ENCODE results near the gene ATG4C.

Gene ATG4C

GRCh38 chr1:62833529-62833928 is 49.6 kb downstream of the ATG4C start:
- no peak overlapping the region for H3K4me3 ChIP-seq (IDR thresholded peaks at IDR 0.05; ENCODE audit: insufficient read depth, low read depth, low read length)
- H2AFZ ChIP-seq (ENCODE audit: low read depth): no peak overlapping the region
- no peaks in the 10 kb centered on the region for H3K79me2 ChIP-seq (ENCODE audit: insufficient read depth, low read depth)
- no peak overlapping the region for H3K27ac ChIP-seq
- H3K4me2 ChIP-seq: no peak overlapping the region
- no peak overlapping the region for H3K9ac ChIP-seq
- no peaks in the 10 kb centered on the region for H3K27me3 ChIP-seq (ENCODE audit: insufficient read depth, low read depth)
- peaks cover 22% of the 10 kb centered on the region for H3K4me1 ChIP-seq (ENCODE audit: low read depth, poor library complexity, severe bottlenecking)
- TF ChIP-seq CTCF (conservative IDR thresholded peaks at IDR 0.05; ENCODE audit: low read depth, low read length): no peak
- H3K36me3 ChIP-seq (ENCODE audit: insufficient read depth): no peaks in the 10 kb centered on the region
- no peaks in the 10 kb centered on the region for H4K20me1 ChIP-seq (ENCODE audit: insufficient read depth)

GRCh38 chr1:62834400-62834961 is 50.5 kb downstream of the ATG4C start:
- Histone ChIP-seq H3K36me3 (ENCODE audit: insufficient read depth) (no peaks in the 10 kb centered on the region), H3K9ac (no peak overlapping the region), H3K4me2 (no peak overlapping the region), H3K4me3 (IDR thresholded peaks at IDR 0.05; ENCODE audit: insufficient read depth, low read depth, low read length) (no peak overlapping the region), H2AFZ (ENCODE audit: low read depth) (no peak overlapping the region), H3K79me2 (ENCODE audit: insufficient read depth, low read depth) (no peaks in the 10 kb centered on the region), H3K4me1 (ENCODE audit: low read depth, poor library complexity, severe bottlenecking) (peaks cover 22% of the 10 kb centered on the region), H4K20me1 (ENCODE audit: insufficient read depth) (no peaks in the 10 kb centered on the region), H3K27me3 (ENCODE audit: insufficient read depth, low read depth) (no peaks in the 10 kb centered on the region), H3K27ac (no peak overlapping the region)
- no peak for TF ChIP-seq CTCF (conservative IDR thresholded peaks at IDR 0.05; ENCODE audit: low read depth, low read length)

- no peak overlapping the region for H3K4me3 ChIP-seq (IDR thresholded peaks at IDR 0.05; ENCODE audit: insufficient read depth, low read depth, low read length)
- 0 out of 2 replicates have a peak overlapping the region, but pooled peaks have one; percentile 18 for H3K27ac ChIP-seq
- H3K9ac ChIP-seq: no peak overlapping the region
- no peaks in the 10 kb centered on the region for H3K36me3 ChIP-seq (ENCODE audit: insufficient read depth)
- H3K79me2 ChIP-seq (ENCODE audit: insufficient read depth, low read depth): no peaks in the 10 kb centered on the region
- H2AFZ ChIP-seq (ENCODE audit: low read depth): no peak overlapping the region
- TF ChIP-seq CTCF (conservative IDR thresholded peaks at IDR 0.05; ENCODE audit: low read depth, low read length): no peak
- H3K27me3 ChIP-seq (ENCODE audit: insufficient read depth, low read depth): no peaks in the 10 kb centered on the region
- H4K20me1 ChIP-seq (ENCODE audit: insufficient read depth): no peaks in the 10 kb centered on the region
- peak overlapping the region; percentile 14 for H3K4me2 ChIP-seq
- peaks cover 22% of the 10 kb centered on the region for H3K4me1 ChIP-seq (ENCODE audit: low read depth, poor library complexity, severe bottlenecking)
These were observed 53.1 kb downstream of the ATG4C start for GRCh38 chr1:62836856-62837540.

DNA sequence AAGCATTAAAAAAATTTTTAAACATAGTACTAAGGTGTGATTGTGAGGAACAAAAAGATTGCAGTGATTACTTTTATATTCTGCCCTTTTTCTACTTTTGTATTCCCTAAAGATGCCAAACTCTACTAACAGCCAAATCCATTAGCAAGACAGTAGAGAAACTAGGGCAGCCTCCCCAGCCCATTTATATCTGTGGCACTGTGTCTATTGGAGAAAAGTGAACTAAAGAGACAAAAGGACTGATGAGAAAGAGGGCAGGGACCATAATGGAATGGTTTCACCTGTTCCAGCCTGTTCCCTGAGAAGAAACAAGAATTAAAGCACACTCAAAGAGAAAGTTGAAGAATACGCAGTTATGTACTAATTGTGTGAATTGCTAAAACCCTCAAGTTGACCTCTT is 56.6 kb downstream of the ATG4C start:
- H3K4me3 ChIP-seq (IDR thresholded peaks at IDR 0.05; ENCODE audit: insufficient read depth, low read depth, low read length): no peak overlapping the region
- no peaks in the 10 kb centered on the region for H3K27me3 ChIP-seq (ENCODE audit: insufficient read depth, low read depth)
- no peak for TF ChIP-seq CTCF (conservative IDR thresholded peaks at IDR 0.05; ENCODE audit: low read depth, low read length)

More for the DNA sequence above, 56.6 kb downstream of the ATG4C start:
- H3K27ac ChIP-seq: no peak overlapping the region
- no peak overlapping the region for H3K4me2 ChIP-seq
- H3K36me3 ChIP-seq (ENCODE audit: insufficient read depth): no peaks in the 10 kb centered on the region
- H3K9ac ChIP-seq: no peak overlapping the region
- H3K79me2 ChIP-seq (ENCODE audit: insufficient read depth, low read depth): no peaks in the 10 kb centered on the region
- no peak overlapping the region for H2AFZ ChIP-seq (ENCODE audit: low read depth)
- H3K4me1 ChIP-seq (ENCODE audit: low read depth, poor library complexity, severe bottlenecking): peaks cover 22% of the 10 kb centered on the region
- no peaks in the 10 kb centered on the region for H4K20me1 ChIP-seq (ENCODE audit: insufficient read depth)

Measured in KMS-11 (cell line).